ENCODE results near the gene SRF. TPM values are rescaled to one million over a fixed set of nuclear protein-coding genes. Genes with fewer than 3 reads are reported as not detected.

SRF gene
- total and polyA plus RNA-seq, 8 donors, result 7.2 to 12.8 (median 10.9) TPM

DNA sequence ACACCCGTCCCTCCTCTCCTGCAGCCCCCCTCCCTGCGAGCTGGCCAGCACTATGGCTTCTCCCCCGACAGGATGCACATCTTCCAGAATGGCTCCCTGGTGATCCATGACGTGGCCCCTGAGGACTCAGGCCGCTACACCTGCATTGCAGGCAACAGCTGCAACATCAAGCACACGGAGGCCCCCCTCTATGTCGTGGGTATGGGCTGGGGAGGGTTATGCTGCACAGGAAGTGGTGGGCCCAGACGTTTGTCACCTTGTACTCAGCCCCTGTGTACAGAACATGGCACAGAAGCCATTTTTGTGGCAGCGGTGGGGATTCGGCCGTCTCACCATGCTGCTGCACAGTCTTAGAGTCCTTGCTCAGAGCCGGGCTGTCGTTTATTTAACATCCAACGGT, 29.0 kb upstream of the SRF start:
- no peaks in the 10 kb centered on the region for H3K36me3 ChIP-seq
- H3K9me3 ChIP-seq, result no peaks in the 10 kb centered on the region
- FAIRE-seq, result no peak
- no peak for ATAC-seq
- 71 to 75% methylated on average over 14 of the region's 14 CpGs for whole genome bisulfite sequencing, 2 donors
- H3K27me3 ChIP-seq, result no peaks in the 10 kb centered on the region
- no peak for DNase-seq
- peaks cover 0 to 6% (median 0%) of the 10 kb centered on the region in 3 donors for H3K4me1 ChIP-seq
- TF ChIP-seq, protein P1, sequence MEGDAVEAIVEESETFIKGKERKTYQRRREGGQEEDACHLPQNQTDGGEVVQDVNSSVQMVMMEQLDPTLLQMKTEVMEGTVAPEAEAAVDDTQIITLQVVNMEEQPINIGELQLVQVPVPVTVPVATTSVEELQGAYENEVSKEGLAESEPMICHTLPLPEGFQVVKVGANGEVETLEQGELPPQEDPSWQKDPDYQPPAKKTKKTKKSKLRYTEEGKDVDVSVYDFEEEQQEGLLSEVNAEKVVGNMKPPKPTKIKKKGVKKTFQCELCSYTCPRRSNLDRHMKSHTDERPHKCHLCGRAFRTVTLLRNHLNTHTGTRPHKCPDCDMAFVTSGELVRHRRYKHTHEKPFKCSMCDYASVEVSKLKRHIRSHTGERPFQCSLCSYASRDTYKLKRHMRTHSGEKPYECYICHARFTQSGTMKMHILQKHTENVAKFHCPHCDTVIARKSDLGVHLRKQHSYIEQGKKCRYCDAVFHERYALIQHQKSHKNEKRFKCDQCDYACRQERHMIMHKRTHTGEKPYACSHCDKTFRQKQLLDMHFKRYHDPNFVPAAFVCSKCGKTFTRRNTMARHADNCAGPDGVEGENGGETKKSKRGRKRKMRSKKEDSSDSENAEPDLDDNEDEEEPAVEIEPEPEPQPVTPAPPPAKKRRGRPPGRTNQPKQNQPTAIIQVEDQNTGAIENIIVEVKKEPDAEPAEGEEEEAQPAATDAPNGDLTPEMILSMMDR (IDR thresholded peaks at IDR 0.05), result no peak
- intact Hi-C loops (cut with DNase I), result loop anchor here in 2 of 3 donors (5.0 to 10.0 kb wide), 2 partner anchors 235 to 237 kb away; no protein-coding TSS in a partner anchor
- no peak overlapping the region for H3K27ac ChIP-seq
- H3K4me3 ChIP-seq, result no peak overlapping the region

DNA sequence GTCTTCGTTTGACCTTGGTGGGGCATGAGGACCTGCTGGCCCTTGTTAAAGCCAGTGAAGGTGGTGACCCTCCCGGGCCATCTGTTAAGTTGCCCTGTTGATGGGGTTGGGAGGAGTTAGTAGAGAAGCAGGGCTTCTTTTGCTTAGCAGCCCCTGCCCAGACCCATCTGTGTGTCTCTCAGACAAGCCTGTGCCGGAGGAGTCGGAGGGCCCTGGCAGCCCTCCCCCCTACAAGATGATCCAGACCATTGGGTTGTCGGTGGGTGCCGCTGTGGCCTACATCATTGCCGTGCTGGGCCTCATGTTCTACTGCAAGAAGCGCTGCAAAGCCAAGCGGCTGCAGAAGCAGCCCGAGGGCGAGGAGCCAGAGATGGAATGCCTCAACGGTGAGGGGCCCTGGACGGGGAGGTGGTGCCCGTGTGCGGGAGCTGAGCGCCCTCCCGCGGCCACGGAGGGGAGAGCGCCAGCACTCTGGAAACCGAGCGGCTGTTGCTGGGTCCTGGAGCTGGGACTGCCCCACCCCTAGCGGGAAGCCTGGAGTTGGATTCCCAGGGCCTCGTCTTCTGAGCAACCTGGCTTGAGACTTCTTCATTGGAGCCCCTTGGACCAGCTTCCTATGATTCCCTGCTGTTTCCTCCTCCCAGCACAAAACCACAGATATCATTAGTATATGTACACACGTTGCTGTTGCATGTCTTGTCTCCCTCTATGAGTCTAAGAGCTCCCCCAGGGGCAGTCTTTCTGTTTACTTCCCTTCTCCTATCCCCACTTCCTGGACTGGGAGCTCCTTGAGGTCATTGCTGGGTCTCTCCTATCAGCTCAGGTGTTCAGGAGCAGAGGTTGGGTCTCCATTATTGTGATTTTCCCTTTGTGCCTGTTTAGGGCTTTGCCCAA, 27.6 kb upstream of the SRF start:
- FAIRE-seq (no peak), ATAC-seq (peak; percentile 99 to 100 (median 99)), DNase-seq (peak; percentile 77 to 94 (median 90))
- 16% methylated on average over 24 to 25 of the region's 25 CpGs for WGBS, 2 donors
- intact Hi-C loops (cut with DNase I), result loop anchor here in 2 of 3 donors (5.0 to 10.0 kb wide), 2 partner anchors 236 to 239 kb away; no protein-coding TSS in a partner anchor
- peaks cover 0 to 6% (median 0%) of the 10 kb centered on the region in 3 donors for H3K4me1 ChIP-seq
- no peaks in the 10 kb centered on the region for H3K36me3 ChIP-seq
- H3K27ac ChIP-seq, result no peak overlapping the region
- no peaks in the 10 kb centered on the region for H3K9me3 ChIP-seq
- TF ChIP-seq, protein P1 (IDR thresholded peaks at IDR 0.05), result peak; percentile 85 to 94 (median 93)
- H3K4me3 ChIP-seq, result no peak overlapping the region
- no peaks in the 10 kb centered on the region for H3K27me3 ChIP-seq

- Histone ChIP-seq H3K36me3 (no peaks in the 10 kb centered on the region), H3K4me1 (peaks cover 0 to 6% (median 5%) of the 10 kb centered on the region in 3 donors), H3K27ac (no peak overlapping the region), H3K9me3 (no peaks in the 10 kb centered on the region), H3K27me3 (no peaks in the 10 kb centered on the region), H3K4me3 (no peak overlapping the region)
- intact Hi-C loops (cut with DNase I), result loop anchor here in 2 of 3 donors (5.0 to 10.0 kb wide), 2 partner anchors 238 to 240 kb away; no protein-coding TSS in a partner anchor
- no peak for ATAC-seq
- no peak for DNase-seq
- TF ChIP-seq, protein P1 (IDR thresholded peaks at IDR 0.05), result no peak
- WGBS, 2 donors, result 79 to 91% methylated on average over 6 of the region's 6 CpGs
- no peak for FAIRE-seq
Observed at GRCh38 chr6:43144879-43145278, 26.2 kb upstream of the SRF start.

GRCh38 chr6:43146261-43146660, 24.8 kb upstream of the SRF start:
- Histone ChIP-seq H3K27ac (no peak overlapping the region), H3K27me3 (no peaks in the 10 kb centered on the region), H3K4me3 (no peak overlapping the region), H3K9me3 (no peaks in the 10 kb centered on the region), H3K36me3 (no peaks in the 10 kb centered on the region), H3K4me1 (peaks cover 0 to 13% (median 13%) of the 10 kb centered on the region in 3 donors)
- WGBS, 2 donors, result 85 to 94% methylated on average over 3 of the region's 3 CpGs
- TF ChIP-seq, protein P1 (IDR thresholded peaks at IDR 0.05), result no peak
- no peak for ATAC-seq
- no peak for DNase-seq
- intact Hi-C loops (cut with DNase I), result loop anchor here in 1 of 3 donors (10.0 kb wide), 1 partner anchor 241 kb away; no protein-coding TSS in a partner anchor
- FAIRE-seq, result no peak
